Heart left ventricle (tissue), 16 donors: ENCODE measurements around the gene CACNA2D1. TPM values are rescaled to one million over a fixed set of nuclear protein-coding genes. Genes with fewer than 3 reads are reported as not detected.

Experiments
- ATAC-seq, 4 donors: fragments of 200-7000 bp; cut with Tn5 transposase; one replicate each; pipeline ENCODE4 v1.9.1; 2020 to 2022; ENCODE audit warnings: moderate library complexity in 4 of 4, mild to moderate bottlenecking in 3 of 4, moderate number of reproducible peaks in 1 of 4
- DNase-seq, 5 donors: peaks; one replicate each; pipeline ENCODE4 v3.0.0-alpha.2; 2020
- H3K27ac ChIP-seq, 12 donors: fragments of 200-600 bp; sonication (generic) in 4 of 12; one replicate each; pipeline versions ENCODE4 v1.5.0 to v1.8.0; 2016 to 2022; ENCODE audit warnings: mild to moderate bottlenecking in 2 of 12
- H3K27me3 ChIP-seq, 9 donors: fragments of 200-600 bp; sonication (generic) in 2 of 9; one replicate each; pipeline versions ENCODE4 v1.5.1 to v1.8.0; 2016 to 2022; ENCODE audit warnings: mild to moderate bottlenecking in 3 of 9
- H3K36me3 ChIP-seq, 9 donors: fragments of 200-600 bp; sonication (generic) in 2 of 9; one replicate each; pipeline versions ENCODE4 v1.5.0 to v1.8.0; 2018 to 2022; ENCODE audit warnings: mild to moderate bottlenecking in 2 of 9
- H3K4me1 ChIP-seq, 12 donors: fragments of 200-600 bp; sonication (generic) in 4 of 12; one replicate each; pipeline versions ENCODE4 v1.5.0 to v1.8.0; 2016 to 2022; ENCODE audit warnings: mild to moderate bottlenecking in 3 of 12
- H3K4me3 ChIP-seq, 12 donors: fragments of 200-600 bp; sonication (generic) in 4 of 12; one replicate each; pipeline versions ENCODE4 v1.5.0 to v1.8.0; 2017 to 2022; ENCODE audit warnings: mild to moderate bottlenecking in 9 of 12, moderate library complexity in 4 of 12
- H3K9me3 ChIP-seq, 12 donors: fragments of 200-600 bp; sonication (generic) in 4 of 12; one replicate each; pipeline versions ENCODE4 v1.5.0 to v1.8.0; 2016 to 2022; ENCODE audit warnings: mild to moderate bottlenecking in 1 of 12
- CTCF ChIP-seq, 12 donors: fragments of 200-600 bp; sonication (generic) in 4 of 12; IDR thresholded peaks; one replicate each; pipeline versions ENCODE4 v1.5.0 to v1.8.0; 2018 to 2022; ENCODE audit warnings: antibody characterized with exemption in 12 of 12, mild to moderate bottlenecking in 5 of 12
- POLR2A ChIP-seq, 2 donors: fragments of 450-650 bp; IDR thresholded peaks; one replicate each; pipeline ENCODE4 v1.6.1; 2017; ENCODE audit warnings: antibody characterized with exemption in 2 of 2, mild to moderate bottlenecking in 2 of 2, moderate library complexity in 2 of 2
- WGBS, 4 donors: extraction: QIAGEN DNeasy Blood & Tissue Kit in 2 of 4; methylation state at CpG; one replicate each; pipeline versions ENCODE4 v1.1.5 to v1.1.7; 2013 to 2018; 5-methylcytosine and 5-hydroxymethylcytosine counted together
- intact Hi-C, 10 donors: fragments of 100-400 bp; cut with DNase I; formaldehyde crosslinking; loops; one replicate each; pipeline versions ENCODE4 v1.11.1 to v1.14.2; 2022
- polyA plus RNA-seq, 2 donors: library from polyadenylated mRNA; stranded (reverse); fragments of 200-250 nt; gene quantifications; one replicate each; pipeline ENCODE4 v1.2.3, GENCODE V29; 2013
- total RNA-seq, 9 donors: library from RNA; depleted of rRNA in 2 of 9; stranded (reverse); fragments of >200 nt in 2 of 9; fragmentation: NEBNext Ultra II Directional in 3 of 9; extraction: Animal tissue kit (Norgen Biotek cat#: 25700) in 3 of 9; gene quantifications; one replicate each; pipeline versions ENCODE4 v1.1.0 to v1.2.4, GENCODE V29; 2016 to 2023
- donor health status: ischemic (EF 13 %, LVEDD 7.1; RV severe dilation, severe dysfunction).
- donor health status: healthy with polysubstance abuse.
- donor health status: DM: no; HTN: yes; CAD: no.
- donor health status: DM: no; HTN: no; CAD: no.
- donor health status: ischemic (EF 25% LVEDD 6.9; RV normal size, moderate dysfunction).
- donor health status: ischemic (EF 25% LVEDD 5.7; RV mildly dilated, moderate dysfunction).
- donor health status: healthy.
- donor health status: DM: yes; HTN: yes; CAD: no.
- donor health status: ischemic (EF 35%, LVEDD 5.7; RV mildly dilated, moderate dysfunction).
- donor health status: nonischemic (EF 11% LVEDD 7.7; RV severe dilation, severe dysfunction).
- donor health status: DM: yes; HTN: yes; CAD: no.
- donor health status: PGD.
- donor health status: ischemic (EF 29% LVEDD 5.4; RV normal size, mild dysfunction).
- donor health status: nonischemic (EF 23%, LVEDD 6.1; RV moderate dilation, normal function).

CACNA2D1 gene
- total and polyA plus RNA-seq, 11 donors, result 13.5 to 122 (median 55.5) TPM

GRCh38 chr7:82413237-82413636, 30.3 kb downstream of the CACNA2D1 start:
- Histone ChIP-seq H3K27ac (peak overlapping the region in 2 of 12 donors; percentile 14 to 30), H3K9me3 (peaks cover 0 to 5% (median 0%) of the 10 kb centered on the region in 12 donors), H3K36me3 (no peaks in the 10 kb centered on the region), H3K4me1 (peaks cover 0 to 45% (median 14%) of the 10 kb centered on the region in 12 donors), H3K27me3 (no peaks in the 10 kb centered on the region), H3K4me3 (no peak overlapping the region)
- no peak for TF ChIP-seq POLR2A (IDR thresholded peaks at IDR 0.05)
- TF ChIP-seq CTCF (IDR thresholded peaks at IDR 0.05), result no peak
- intact Hi-C loops, result no loop called here
- ATAC-seq (peak in 3 of 4 donors; percentile 26 to 43 (median 32)), DNase-seq (peak in 3 of 5 donors; percentile 17 to 44 (median 38))

- H3K4me3 ChIP-seq, result no peak overlapping the region
- peaks cover 0 to 42% (median 14%) of the 10 kb centered on the region in 12 donors for H3K4me1 ChIP-seq
- H3K9me3 ChIP-seq, result no peaks in the 10 kb centered on the region
- intact Hi-C loops, result no loop called here
- WGBS, 4 donors, result 68 to 73% (median 71%) methylated on average over 2 of the region's 2 CpGs
- H3K27ac ChIP-seq, result peak overlapping the region in 7 of 12 donors; percentile 70 to 89 (median 86)
- no peak for DNase-seq
- no peaks in the 10 kb centered on the region for H3K27me3 ChIP-seq
- no peak for TF ChIP-seq CTCF (IDR thresholded peaks at IDR 0.05)
- TF ChIP-seq POLR2A (IDR thresholded peaks at IDR 0.05), result no peak
- H3K36me3 ChIP-seq, result no peaks in the 10 kb centered on the region
- ATAC-seq, result no peak
These were observed 31.8 kb downstream of the CACNA2D1 start for GRCh38 chr7:82411732-82412131.

DNA sequence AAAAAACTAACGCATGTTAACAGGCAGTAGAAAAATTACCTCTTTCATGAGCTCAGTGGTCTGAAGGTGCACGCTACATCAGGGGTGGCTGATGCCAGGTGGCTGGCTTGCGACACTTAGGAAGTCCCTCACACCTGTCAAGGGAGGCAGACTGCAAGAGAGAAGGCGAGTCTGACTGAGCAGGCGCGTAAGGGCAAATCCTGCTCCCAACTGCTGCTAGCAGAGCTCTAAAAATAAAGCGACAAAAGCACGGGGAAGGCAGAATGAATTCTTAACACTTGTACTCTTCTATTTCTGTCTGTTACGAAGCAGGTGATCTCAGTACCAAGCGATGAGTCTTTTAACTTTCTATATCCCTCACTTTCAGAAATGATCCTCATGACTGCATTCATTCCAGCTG, 33.1 kb downstream of the CACNA2D1 start:
- intact Hi-C loops, result no loop called here
- Histone ChIP-seq H3K4me3 (peak overlapping the region in 10 of 12 donors; percentile 6 to 48 (median 34)), H3K36me3 (no peaks in the 10 kb centered on the region), H3K27ac (peak overlapping the region; percentile 37 to 89 (median 80)), H3K9me3 (peaks cover 0 to 4% (median 0%) of the 10 kb centered on the region in 12 donors), H3K4me1 (peaks cover 0 to 36% (median 11%) of the 10 kb centered on the region in 12 donors), H3K27me3 (no peaks in the 10 kb centered on the region)
- 46 to 61% (median 57%) methylated on average over 10 of the region's 10 CpGs for WGBS, 4 donors
- peak in 4 of 5 donors; percentile 66 to 76 (median 71) for DNase-seq
- peak; percentile 91 to 96 (median 92) for ATAC-seq
- TF ChIP-seq POLR2A (IDR thresholded peaks at IDR 0.05) (no peak), CTCF (IDR thresholded peaks at IDR 0.05) (no peak)

DNA sequence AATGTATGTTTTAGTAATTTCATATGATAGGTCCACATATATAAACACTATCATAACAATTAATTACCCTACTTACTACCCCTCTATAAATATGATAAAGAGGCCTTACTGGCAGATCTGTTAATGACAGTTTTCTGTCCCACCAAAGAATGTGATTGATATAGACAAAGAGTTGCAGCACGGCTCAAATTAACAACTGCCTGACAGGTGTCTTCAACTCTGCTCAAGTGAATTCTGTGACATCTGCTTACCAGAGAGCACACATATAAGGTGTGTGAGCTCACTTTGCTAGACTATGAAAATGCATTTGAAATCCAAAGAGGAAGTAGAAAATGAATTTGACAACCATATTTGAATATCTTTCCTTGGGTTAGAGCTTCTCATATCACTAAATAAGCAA, 36.6 kb downstream of the CACNA2D1 start:
- ATAC-seq (no peak), DNase-seq (no peak)
- Histone ChIP-seq H3K27me3 (no peaks in the 10 kb centered on the region), H3K36me3 (no peaks in the 10 kb centered on the region), H3K27ac (no peak overlapping the region), H3K4me1 (peaks cover 0 to 16% (median 7%) of the 10 kb centered on the region in 12 donors), H3K4me3 (no peak overlapping the region), H3K9me3 (peaks cover 0 to 4% (median 0%) of the 10 kb centered on the region in 12 donors)
- intact Hi-C loops, result no loop called here
- TF ChIP-seq POLR2A (IDR thresholded peaks at IDR 0.05), result no peak
- TF ChIP-seq CTCF (IDR thresholded peaks at IDR 0.05), result no peak
- WGBS, 4 donors, result 71 to 88% (median 77%) methylated on average over 1 of the region's 1 CpG
